A549 (cell line): ENCODE results near the gene ABCA1. TPM values are rescaled to one million over a fixed set of nuclear protein-coding genes. Genes with fewer than 3 reads are reported as not detected.
"Not testable (repeated sequence)": the region's sequence is repeated elsewhere in the genome, so short reads cannot be mapped to it uniquely, and the experiment has no call there.

ENCODE experiments used
- ATAC-seq, 2 experiments: fragments of 200-7000 bp in 1 of 2; fragments of >200 bp in 1 of 2; cut with Nextera tagmentation in 1 of 2; cut with Tn5 transposase in 1 of 2; 3 replicates each; pipeline versions ENCODE4 v1.8.0 to v1.9.1; 2018 to 2020; ENCODE audit warnings: mild to moderate bottlenecking in 1 of 2, moderate library complexity in 1 of 2
- CTCF ChIA-PET: fragments of 300-600 bp; sonication (Branson Sonifier 250); formaldehyde crosslinking; extraction: SDS; loops from one replicate; lab custom pipeline; 2021; ENCODE audit warnings: antibody characterized with exemption, inconsistent platforms; lab: Yijun Ruan, JAX
- POLR2A ChIA-PET: fragments of 350-600 bp; formaldehyde crosslinking; extraction: SDS; loops from one replicate; lab custom pipeline; 2021; ENCODE audit warnings: antibody characterized with exemption, inconsistent platforms; lab: Yijun Ruan, JAX
- DNase-seq, 2 experiments: peaks; one replicate each; pipeline versions ENCODE4 v3.0.0 to v3.0.0-alpha.2; 2011 to 2016; ENCODE audit warnings: low read depth in 1 of 2, low spot score in 1 of 2
- FAIRE-seq: peaks from 2 replicates; lab custom pipeline; 2011; peaks lifted over from hg19 to GRCh38; lab: Jason Lieb, UNC
- H3K27ac ChIP-seq, 2 experiments: fragments of >200 bp; sonication (Bioruptor Twin); formaldehyde crosslinking; 3 replicates each; pipeline ENCODE4 v1.5.1; 2016 to 2017
- H3K4me1 ChIP-seq: fragments of >200 bp; sonication (Bioruptor Twin); formaldehyde crosslinking; 3 replicates; pipeline ENCODE4 v1.6.1; 2016
- H3K4me2 ChIP-seq: fragments of >200 bp; sonication (Bioruptor Twin); formaldehyde crosslinking; 3 replicates; pipeline ENCODE4 v1.6.1; 2016
- H3K4me3 ChIP-seq: fragments of >200 bp; sonication (Bioruptor Twin); formaldehyde crosslinking; 3 replicates; pipeline ENCODE4 v1.5.1; 2016
- H3K9me3 ChIP-seq: fragments of >200 bp; sonication (Bioruptor Twin); formaldehyde crosslinking; 3 replicates; pipeline ENCODE4 v1.6.1; 2016
- BHLHE40 ChIP-seq: IDR thresholded peaks from 2 replicates; pipeline ENCODE4 v1.6.1; 2012; ENCODE audit warnings: low read depth, low read length, inconsistent platforms
- CEBPB ChIP-seq, 2 experiments: fragments of >200 bp in 1 of 2; sonication (Bioruptor Twin) in 1 of 2; formaldehyde crosslinking in 1 of 2; IDR thresholded peaks; 2 replicates each; pipeline ENCODE4 v1.6.1; 2012 to 2016
- CHD2 ChIP-seq: fragments of 150-350 bp; IDR thresholded peaks from 2 replicates; pipeline ENCODE4 v1.6.1; 2014; ENCODE audit warnings: low read length; ENCODE audit not compliant: partially characterized antibody
- CHD4 ChIP-seq: fragments of 200-600 bp; sonication (generic); IDR thresholded peaks from 2 replicates; pipeline ENCODE4 v1.6.1; 2016; ENCODE audit warnings: antibody characterized with exemption, mild to moderate bottlenecking, borderline replicate concordance
- EHF ChIP-seq: fragments of 250-450 bp; sonication (Bioruptor Pico); IDR thresholded peaks from 2 replicates; pipeline ENCODE4 v1.5.0; 2020; ENCODE audit warnings: mild to moderate bottlenecking
- FOSB ChIP-seq: fragments of 250-450 bp; sonication (Bioruptor Pico); IDR thresholded peaks from 2 replicates; pipeline ENCODE4 v1.5.0; 2020; ENCODE audit warnings: mild to moderate bottlenecking, moderate library complexity
- FOXS1 ChIP-seq: fragments of 250-450 bp; sonication (Bioruptor Pico); IDR thresholded peaks from 2 replicates; pipeline ENCODE4 v1.5.0; 2020; ENCODE audit warnings: mild to moderate bottlenecking, moderate library complexity
- GATA3 ChIP-seq: IDR thresholded peaks from 2 replicates; pipeline ENCODE4 v1.6.1; 2012; ENCODE audit warnings: borderline replicate concordance
- HDAC2 ChIP-seq: fragments of 200-600 bp; sonication (generic); IDR thresholded peaks from 2 replicates; pipeline ENCODE4 v1.6.1; 2016
- HEYL ChIP-seq: fragments of 250-450 bp; sonication (Bioruptor Pico); IDR thresholded peaks from 2 replicates; pipeline ENCODE4 v1.8.0; 2021; ENCODE audit warnings: mild to moderate bottlenecking, moderate library complexity
- HOXB5 ChIP-seq: fragments of 250-450 bp; sonication (Bioruptor Pico); IDR thresholded peaks from 2 replicates; pipeline ENCODE4 v1.5.0; 2020; ENCODE audit warnings: mild to moderate bottlenecking, moderate library complexity
- JUN ChIP-seq, 2 experiments: fragments of >200 bp; sonication (Bioruptor Twin); formaldehyde crosslinking; IDR thresholded peaks; 2 replicates in 1 of 2; 3 replicates in 1 of 2; pipeline ENCODE4 v1.6.1; 2016 to 2017
- KDM5A ChIP-seq: fragments of 200-600 bp; sonication (generic); IDR thresholded peaks from 2 replicates; pipeline ENCODE4 v1.6.1; 2016; ENCODE audit warnings: antibody characterized with exemption, mild to moderate bottlenecking
- MAFK ChIP-seq: fragments of 450-650 bp; IDR thresholded peaks from 2 replicates; pipeline ENCODE4 v1.6.1; 2014; ENCODE audit not compliant: partially characterized antibody
- PBX3 ChIP-seq: IDR thresholded peaks from 2 replicates; pipeline ENCODE4 v1.6.1; 2012
- PHF8 ChIP-seq: fragments of 200-600 bp; sonication (generic); IDR thresholded peaks from 2 replicates; pipeline ENCODE4 v1.6.1; 2016; ENCODE audit warnings: low read depth, mild to moderate bottlenecking, antibody characterized with exemption, moderate library complexity, borderline replicate concordance
- POLR2AphosphoS2 ChIP-seq: conservative IDR thresholded peaks from 2 replicates; pipeline ENCODE4 v1.6.1; 2012; ENCODE audit warnings: low read length, improper control_type of control experiment, inconsistent platforms
- RAD21 ChIP-seq, 2 experiments: fragments of >200 bp in 1 of 2; sonication (Bioruptor Twin) in 1 of 2; formaldehyde crosslinking in 1 of 2; IDR thresholded peaks in 1 of 2; conservative IDR thresholded peaks in 1 of 2; 2 replicates in 1 of 2; 3 replicates in 1 of 2; pipeline ENCODE4 v1.6.1; 2012 to 2018; ENCODE audit warnings: inconsistent platforms in 1 of 2
- RARB ChIP-seq: fragments of 250-450 bp; sonication (Bioruptor Pico); IDR thresholded peaks from 2 replicates; pipeline ENCODE4 v1.8.0; 2021; ENCODE audit warnings: mild to moderate bottlenecking, moderate library complexity
- SMC3 ChIP-seq: fragments of >200 bp; sonication (Bioruptor Twin); formaldehyde crosslinking; IDR thresholded peaks from 3 replicates; pipeline ENCODE4 v1.6.1; 2018; ENCODE audit warnings: inconsistent platforms
- SREBF2 ChIP-seq: fragments of 450-650 bp; IDR thresholded peaks from 2 replicates; pipeline ENCODE4 v1.6.1; 2014; ENCODE audit warnings: mild to moderate bottlenecking, moderate library complexity
- TFCP2L1 ChIP-seq: fragments of 250-450 bp; sonication (Bioruptor Pico); IDR thresholded peaks from 2 replicates; pipeline ENCODE4 v1.5.0; 2021; ENCODE audit warnings: mild to moderate bottlenecking
- ZC3H11A ChIP-seq: fragments of 450-650 bp; IDR thresholded peaks from 2 replicates; pipeline ENCODE4 v1.6.1; 2014; ENCODE audit warnings: antibody characterized with exemption, mild to moderate bottlenecking
- WGBS: methylation state at CpG from one replicate; pipeline ENCODE4 v1.1.6; 2017; ENCODE audit errors: missing lambda C conversion rate; 5-methylcytosine and 5-hydroxymethylcytosine counted together
- polyA plus RNA-seq, 4 experiments: library from polyadenylated mRNA; depleted of rRNA in 3 of 4; stranded (reverse); fragments of >200 nt; fragmentation: RNase III in 1 of 4; extraction: RNeasy Plus Mini Kit Qiagen cat#74134 plus additional on column Dnase treatment in 1 of 4; gene quantifications; 2 replicates in 3 of 4; 3 replicates in 1 of 4; pipeline ENCODE4 v1.2.3, GENCODE V29; 2011 to 2017

The ABCA1 gene
- polyA plus RNA-seq, 2 of the 4 experiments (the other 2 are of a cell fraction): 3.6 to 12.0 TPM

GRCh38 chr9:104927216-104927911 lies 591 bp downstream of the ABCA1 start:
- peak overlapping the region; percentile 73 for H3K4me3 ChIP-seq
- CTCF ChIA-PET: interaction anchor here (0.6 to 6.7 kb wide), 47 partner anchors 9 to 488 kb away, joined by 3 to 59 read pairs (median 5); partner anchors contain the start of gene SLC44A1
- TF ChIP-seq GATA3 (no peak), MAFK (no peak), POLR2AphosphoS2 (no peak), HEYL (no peak), FOSB (CRISPR knock-in tag) (no peak), CHD4 (0 out of 2 replicates have a peak, but pooled peaks have one; percentile 1), SMC3 (no peak), KDM5A (no peak)
- TF ChIP-seq, all 56 proteins: peak for 1
- Histone ChIP-seq H3K4me1 (peaks cover 6% of the 10 kb centered on the region; the same call in 2 of the 3 replicates), H3K9me3 (no peaks in the 10 kb centered on the region), H3K4me2 (peak overlapping the region; percentile 85), H3K27ac (peak overlapping the region; percentile 76 to 91)
- ATAC-seq (peak; percentile 72 to 73), DNase-seq (peak; percentile 48 to 66), FAIRE-seq (no peak)
- under 1% methylated on average over 26 of the region's 44 CpGs for WGBS
- POLR2A ChIA-PET: interaction anchor here (0.6 to 3.3 kb wide), 25 partner anchors 9 to 477 kb away, joined by 3 to 88 read pairs (median 4); partner anchors contain the start of gene SLC44A1

GRCh38 chr9:104923740-104924139 lies 4.2 kb downstream of the ABCA1 start:
- TF ChIP-seq ZC3H11A (no peak), PBX3 (no peak), HOXB5 (CRISPR knock-in tag) (no peak), SREBF2 (no peak), JUN (IDR thresholded peaks at IDR 0.05) (no peak), TFCP2L1 (no peak), EHF (no peak), RARB (CRISPR knock-in tag) (no peak), CHD2 (no peak), PHF8 (no peak), FOXS1 (no peak), RAD21 (conservative IDR thresholded peaks at IDR 0.05 in 1 of 2, IDR thresholded peaks at IDR 0.05 in 1 of 2) (no peak)
- no peak overlapping the region for H3K4me2 ChIP-seq
- ATAC-seq (no peak), DNase-seq (no peak), FAIRE-seq (no peak)
- H3K4me1 ChIP-seq: peaks cover 18% of the 10 kb centered on the region; the same call in 2 of the 3 replicates
- H3K27ac ChIP-seq: 0 out of 6 replicates have a peak overlapping the region, but pooled peaks of 1 of the 2 experiments have one; percentile 7
- ChIA-PET POLR2A (interaction anchor here (1.2 to 2.5 kb wide), 3 partner anchors 45 to 141 kb away, joined by 4 to 9 read pairs (median 5); no protein-coding TSS in a partner anchor), CTCF (interaction anchor here (0.7 to 6.7 kb wide), 11 partner anchors 12 to 492 kb away, joined by 3 to 59 read pairs (median 5); no protein-coding TSS in a partner anchor)
- WGBS: 92% methylated on average over 4 of the region's 4 CpGs
- no peaks in the 10 kb centered on the region for H3K9me3 ChIP-seq
- no peak overlapping the region for H3K4me3 ChIP-seq

- ChIA-PET CTCF (interaction anchor here (0.9 to 6.7 kb wide), 9 partner anchors 11 to 492 kb away, joined by 3 to 59 read pairs (median 3); no protein-coding TSS in a partner anchor), POLR2A (interaction anchor here (1.2 to 2.5 kb wide), 3 partner anchors 45 to 142 kb away, joined by 4 to 9 read pairs (median 5); no protein-coding TSS in a partner anchor)
- Histone ChIP-seq H3K4me1 (peaks cover 14% of the 10 kb centered on the region; the same call in 2 of the 3 replicates), H3K4me2 (no peak overlapping the region), H3K27ac (0 out of 6 replicates have a peak overlapping the region, but pooled peaks of 1 of the 2 experiments have one; percentile 7), H3K9me3 (no peaks in the 10 kb centered on the region), H3K4me3 (no peak overlapping the region)
- TF ChIP-seq HDAC2 (no peak), CEBPB (IDR thresholded peaks at IDR 0.05) (peak; percentile 28 to 35; a peak in 2 of 4 replicates), BHLHE40 (no peak)
- 93% methylated on average over 2 of the region's 2 CpGs for WGBS
- FAIRE-seq: no peak
- DNase-seq: no peak
- no peak for ATAC-seq
Observed at GRCh38 chr9:104923289-104923688, 4.7 kb downstream of the ABCA1 start.

GRCh38 chr9:104922748-104923147 lies 5.2 kb downstream of the ABCA1 start:
- H3K4me1 ChIP-seq: peaks cover 13% of the 10 kb centered on the region; the same call in 2 of the 3 replicates
- CTCF ChIA-PET: interaction anchor here (0.5 to 6.7 kb wide), 7 partner anchors 24 to 493 kb away, joined by 3 to 59 read pairs (median 8); no protein-coding TSS in a partner anchor
- H3K4me2 ChIP-seq, ATAC-seq, DNase-seq, H3K4me3 ChIP-seq, H3K27ac ChIP-seq, FAIRE-seq, H3K9me3 ChIP-seq: not testable (repeated sequence)
- 86% methylated on average over 7 of the region's 7 CpGs for WGBS
- POLR2A ChIA-PET: interaction anchor here (1.2 to 2.5 kb wide), 3 partner anchors 46 to 142 kb away, joined by 4 to 9 read pairs (median 5); no protein-coding TSS in a partner anchor
